H7 (cell line): ENCODE results near the gene PFN4. TPM values are rescaled to one million over a fixed set of nuclear protein-coding genes. Genes with fewer than 3 reads are reported as not detected.
"Not testable (repeated sequence)": the region's sequence is repeated elsewhere in the genome, so short reads cannot be mapped to it uniquely, and the experiment has no call there.

ENCODE experiments used
- DNase-seq: peaks from one replicate; pipeline ENCODE4 v3.0.0; 2012
- H3K27me3 ChIP-seq: 2 replicates; pipeline ENCODE4 v1.6.0; 2011; ENCODE audit warnings: mild to moderate bottlenecking, low read length; ENCODE audit not compliant: control insufficient read depth, insufficient read depth
- H3K36me3 ChIP-seq: replicated peaks from 2 replicates; pipeline ENCODE4 v1.5.1; 2011; ENCODE audit warnings: low read length; ENCODE audit not compliant: control insufficient read depth, insufficient read depth
- H3K4me3 ChIP-seq: 2 replicates; pipeline ENCODE4 v1.5.1; 2011; ENCODE audit warnings: low read depth, mild to moderate bottlenecking, control low read depth, low read length, moderate library complexity; ENCODE audit not compliant: insufficient read depth
- total RNA-seq: library from RNA; depleted of rRNA; stranded (reverse); fragments of >200 nt; shearing (Covaris generic); gene quantifications from 2 replicates; pipeline ENCODE4 v1.2.3, GENCODE V29; 2014

PFN4 gene
- total RNA-seq, 1 experiment from 2014 or later: not detected

DNA sequence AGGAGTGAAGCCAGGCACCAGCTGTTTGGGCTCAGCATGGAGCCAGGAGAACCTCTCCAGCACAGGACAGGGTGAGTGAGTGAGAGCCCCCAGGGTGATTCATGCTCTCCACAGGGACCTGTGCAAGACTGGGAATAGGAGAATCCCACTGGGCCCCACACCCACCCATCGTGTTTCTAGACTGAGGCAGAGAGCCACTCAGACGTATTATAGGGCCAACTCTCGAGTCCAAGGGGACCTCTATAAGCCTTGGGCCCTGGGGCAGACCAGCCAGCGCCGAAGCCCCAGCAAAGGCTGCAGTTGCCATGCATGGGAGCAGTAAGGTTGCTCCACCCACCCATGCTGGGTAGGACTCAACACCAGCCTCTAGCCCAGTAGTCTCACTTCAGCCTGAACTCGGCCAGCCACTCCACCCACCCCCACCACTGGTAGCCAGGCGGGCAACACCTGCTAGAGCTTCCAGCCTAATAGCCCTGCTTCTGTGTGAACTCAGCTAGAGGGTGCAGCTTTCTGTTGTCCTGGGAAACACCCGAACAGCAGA, 19.0 kb downstream of the PFN4 start:
- Histone ChIP-seq H3K4me3 (no peak overlapping the region), H3K36me3 (no peaks in the 10 kb centered on the region), H3K27me3 (no peaks in the 10 kb centered on the region)
- DNase-seq: no peak

DNA sequence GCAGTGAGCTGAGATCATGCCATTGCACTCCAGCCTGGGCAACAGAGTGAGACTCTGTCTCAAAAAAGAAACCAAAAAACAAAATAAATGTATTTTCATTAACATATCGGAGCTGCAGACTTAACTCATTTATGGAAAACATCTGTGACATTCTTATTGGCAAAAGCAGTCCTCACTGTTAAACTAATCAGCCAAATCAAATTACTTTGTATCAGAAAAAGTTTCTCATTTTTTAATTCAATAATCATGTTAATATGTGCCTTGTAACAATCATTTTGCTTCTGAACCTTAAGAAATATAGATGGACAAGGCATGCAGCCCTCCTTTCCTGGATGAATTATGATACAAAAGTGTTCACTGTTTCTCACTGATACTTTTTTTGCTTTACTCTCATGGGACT, 20.5 kb downstream of the PFN4 start:
- Histone ChIP-seq H3K4me3 (no peak overlapping the region), H3K27me3 (no peaks in the 10 kb centered on the region), H3K36me3 (no peaks in the 10 kb centered on the region)
- DNase-seq: no peak

DNA sequence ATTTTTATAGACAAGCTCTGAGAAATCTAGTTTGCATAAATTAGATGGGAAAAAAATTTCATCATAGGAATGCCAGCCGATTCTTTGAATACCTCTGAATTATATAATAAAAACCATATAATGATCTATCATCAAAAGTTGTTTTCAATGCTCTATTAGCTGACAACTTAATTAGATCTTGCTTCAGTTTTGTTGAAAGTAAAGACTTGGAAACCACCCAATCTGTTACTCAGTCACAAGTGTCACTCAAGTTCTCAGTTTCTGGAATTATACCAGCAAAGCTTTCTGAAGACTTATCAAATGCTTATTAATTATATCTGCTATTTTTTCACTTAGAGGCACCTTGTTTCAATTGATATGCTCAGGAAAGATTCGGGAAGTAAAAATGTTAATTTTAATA, 21.1 kb downstream of the PFN4 start:
- H3K27me3 ChIP-seq: no peaks in the 10 kb centered on the region

DNA sequence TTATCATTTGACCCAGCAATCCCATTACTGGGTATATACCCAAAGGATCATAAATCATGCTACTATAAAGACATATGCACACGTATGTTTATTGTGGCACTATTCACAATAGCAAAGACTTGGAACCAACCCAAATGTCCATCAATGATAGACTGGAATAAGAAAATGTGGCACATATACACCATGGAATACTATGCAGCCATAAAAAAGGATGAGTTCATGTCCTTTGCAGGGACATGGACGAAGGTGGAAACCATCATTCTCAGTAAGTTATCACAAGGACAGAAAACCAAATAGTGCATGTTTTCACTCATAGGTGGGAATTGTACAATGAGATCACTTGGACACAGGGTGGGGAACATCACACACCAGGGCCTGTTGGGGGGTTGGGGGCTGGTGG, 22.4 kb downstream of the PFN4 start:
- not testable (repeated sequence) for H3K4me3 ChIP-seq, DNase-seq, H3K27me3 ChIP-seq, H3K36me3 ChIP-seq

More for the DNA sequence above, 21.1 kb downstream of the PFN4 start:
- no peak for DNase-seq
- Histone ChIP-seq H3K36me3 (no peaks in the 10 kb centered on the region), H3K4me3 (no peak overlapping the region)

GRCh38 chr2:24095171-24095677, 27.9 kb downstream of the PFN4 start:
- not testable (repeated sequence) for H3K4me3 ChIP-seq, H3K36me3 ChIP-seq, DNase-seq, H3K27me3 ChIP-seq

DNA sequence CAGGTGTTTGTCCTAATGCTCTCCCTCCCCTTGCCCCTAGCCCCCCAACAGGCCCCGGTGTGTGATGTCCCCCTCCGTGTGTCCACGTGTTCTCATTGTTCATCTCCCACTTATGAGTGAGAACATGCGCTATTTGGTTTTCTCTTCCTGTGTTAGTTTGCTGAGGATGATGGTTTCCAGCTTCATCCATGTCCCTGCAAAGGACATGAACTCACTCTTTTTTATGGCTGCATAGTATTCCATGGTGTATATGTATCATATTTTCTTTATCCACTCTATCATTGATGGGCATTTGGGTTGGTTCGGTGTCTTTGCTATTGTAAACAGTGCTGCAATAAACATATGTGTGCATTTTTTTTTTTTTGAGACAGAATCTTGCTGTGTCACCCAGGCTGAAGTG, 29.9 kb downstream of the PFN4 start:
- not testable (repeated sequence) for H3K27me3 ChIP-seq, H3K4me3 ChIP-seq, DNase-seq, H3K36me3 ChIP-seq

- Histone ChIP-seq H3K4me3 (no peak overlapping the region), H3K36me3 (no peaks in the 10 kb centered on the region), H3K27me3 (no peaks in the 10 kb centered on the region)
- DNase-seq: no peak
Measured at GRCh38 chr2:24088821-24089359, 34.2 kb downstream of the PFN4 start.

DNA sequence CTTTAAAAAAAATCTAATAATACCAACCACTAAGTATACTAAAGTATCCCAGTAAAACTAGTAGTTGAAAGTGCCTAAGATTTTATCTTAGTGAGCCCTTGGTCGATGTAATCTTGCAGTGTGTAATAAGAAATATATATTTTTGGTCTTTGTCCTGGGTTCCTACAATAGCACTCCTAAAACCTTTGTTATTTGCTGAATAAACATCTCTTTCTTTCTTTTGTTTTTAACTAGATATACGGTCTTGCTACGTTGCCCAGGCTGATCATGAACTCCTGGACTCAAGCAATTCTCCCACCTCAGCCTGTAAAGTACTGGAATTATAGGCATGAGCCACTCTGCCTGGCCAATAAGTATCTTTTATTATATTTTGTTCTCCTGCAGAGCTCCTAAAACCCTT, 36.1 kb downstream of the PFN4 start:
- DNase-seq: no peak
- no peak overlapping the region for H3K4me3 ChIP-seq
- H3K27me3 ChIP-seq: no peaks in the 10 kb centered on the region
- peaks cover 8% of the 10 kb centered on the region for H3K36me3 ChIP-seq

DNA sequence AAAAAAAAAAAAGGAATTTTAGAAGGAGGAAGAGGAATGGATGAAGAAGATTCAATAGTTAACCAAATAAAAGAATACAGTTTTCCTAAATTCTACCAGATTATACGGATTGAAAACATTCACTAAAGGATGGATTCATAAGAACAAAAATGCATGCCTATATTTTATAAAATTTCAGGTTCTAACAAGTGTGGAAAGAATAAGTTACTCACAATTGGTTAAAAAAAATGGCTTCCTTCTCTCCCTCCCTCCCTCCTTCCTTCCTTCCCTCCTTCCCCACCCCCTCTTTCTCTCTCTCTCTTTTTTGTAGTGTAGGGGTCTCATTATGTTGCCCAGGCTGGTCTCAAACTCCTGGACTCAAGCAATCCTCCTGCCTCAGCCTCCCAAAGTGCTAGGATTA, 36.9 kb downstream of the PFN4 start:
- H3K27me3 ChIP-seq: no peaks in the 10 kb centered on the region
- peaks cover 10% of the 10 kb centered on the region for H3K36me3 ChIP-seq
- DNase-seq: no peak
- no peak overlapping the region for H3K4me3 ChIP-seq

GRCh38 chr2:24085200-24085489, 38.0 kb downstream of the PFN4 start:
- peaks cover 14% of the 10 kb centered on the region for H3K36me3 ChIP-seq
- H3K27me3 ChIP-seq: no peaks in the 10 kb centered on the region
- DNase-seq: no peak
- H3K4me3 ChIP-seq: peak overlapping the region; percentile 75

- peak; percentile 96 for DNase-seq
- Histone ChIP-seq H3K36me3 (peaks cover 15% of the 10 kb centered on the region), H3K27me3 (no peaks in the 10 kb centered on the region)
Measured at GRCh38 chr2:24084386-24085199, 38.5 kb downstream of the PFN4 start, which contains the start of gene TP53I3. TP53I3 (minus strand) TSS chr2:24084834; CDS start chr2:24084326, 508 bp downstream.

GRCh38 chr2:24083567-24084385, 39.4 kb downstream of the PFN4 start:
- Histone ChIP-seq H3K36me3 (peaks cover 15% of the 10 kb centered on the region), H3K27me3 (no peaks in the 10 kb centered on the region), H3K4me3 (peak overlapping the region; percentile 75)
- peak; percentile 90 for DNase-seq

More at GRCh38 chr2:24084386-24085199, 38.5 kb downstream of the PFN4 start, which contains the start of gene TP53I3:
- peak within 1 kb of the TSS; percentile 75 for H3K4me3 ChIP-seq

- peak overlapping the region; percentile 75 for H3K4me3 ChIP-seq
- no peak for DNase-seq
- no peaks in the 10 kb centered on the region for H3K27me3 ChIP-seq
- H3K36me3 ChIP-seq: peaks cover 15% of the 10 kb centered on the region
Measured at GRCh38 chr2:24082787-24083566, 40.2 kb downstream of the PFN4 start.

DNA sequence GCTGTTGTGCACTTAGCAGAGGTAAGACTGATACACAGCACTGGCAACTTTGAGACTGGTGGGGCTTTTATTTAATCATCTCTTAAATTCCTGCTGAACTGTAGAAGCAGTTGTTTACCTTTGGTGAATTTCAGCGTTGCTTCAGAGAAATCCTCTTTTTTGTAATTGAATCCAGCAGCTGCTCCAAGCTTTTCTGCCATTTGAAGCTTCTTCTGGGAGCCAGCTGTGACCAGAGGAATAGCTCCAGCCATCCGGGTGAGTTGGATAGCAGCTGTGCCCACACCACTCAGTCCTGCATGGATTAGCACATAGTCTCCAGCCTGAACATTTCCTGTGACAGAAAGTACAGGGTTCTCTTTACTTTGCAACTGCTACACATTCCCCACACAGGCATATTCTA, 42.4 kb downstream of the PFN4 start:
- H3K36me3 ChIP-seq: peaks cover 15% of the 10 kb centered on the region
- no peaks in the 10 kb centered on the region for H3K27me3 ChIP-seq
- H3K4me3 ChIP-seq: no peak overlapping the region
- no peak for DNase-seq
